Naive thymus-derived CD8-positive, alpha-beta T cell (primary cell): Measurements from ENCODE around the gene PRKCB. TPM values are rescaled to one million over a fixed set of nuclear protein-coding genes. Genes with fewer than 3 reads are reported as not detected.
"Not testable (repeated sequence)": the region's sequence is repeated elsewhere in the genome, so short reads cannot be mapped to it uniquely, and the experiment has no call there.

Experiments used
- ATAC-seq, 2 donors: fragments of 150-1000 bp; cut with Tn5 transposase in 1 of 2; sonication (Bioruptor Pico), chemical (Tn5 transposase) in 1 of 2; 1 replicate in 1 of 2; 2 replicates in 1 of 2; pipeline ENCODE4 v1.10.0; 2021; ENCODE audit warnings: mild to moderate bottlenecking in 2 of 2, moderate library complexity in 2 of 2
- POLR2A ChIA-PET: fragments of 350-600 bp; sonication (Branson Sonifier 250); formaldehyde crosslinking; loops from one replicate; lab custom pipeline; 2021; ENCODE audit warnings: antibody characterized with exemption; lab: Charles Lee
- DNase-seq, 10 donors: peaks; one replicate each; pipeline versions ENCODE4 v3.0.0 to v3.0.0-alpha.2; 2020 to 2022
- H3K27ac Mint-ChIP-seq, 10 donors: one replicate each; pipeline ENCODE4 v1.8.0; 2020 to 2022; ENCODE audit warnings: mild to moderate bottlenecking in 10 of 10, mixed read lengths in 10 of 10, moderate library complexity in 4 of 10, inconsistent platforms in 1 of 10
- H3K27me3 Mint-ChIP-seq, 5 donors: one replicate each; pipeline ENCODE4 v1.8.0; 2021 to 2022; ENCODE audit warnings: mixed read lengths in 5 of 5
- H3K36me3 Mint-ChIP-seq, 3 donors: one replicate each; pipeline ENCODE4 v1.8.0; 2020 to 2022; ENCODE audit warnings: mixed read lengths in 3 of 3, mild to moderate bottlenecking in 2 of 3, inconsistent platforms in 1 of 3
- H3K4me1 Mint-ChIP-seq, 4 donors: one replicate each; pipeline ENCODE4 v1.8.0; 2021 to 2022; ENCODE audit warnings: mixed read lengths in 4 of 4
- H3K4me3 Mint-ChIP-seq, 10 donors: one replicate each; pipeline ENCODE4 v1.8.0; 2020 to 2022; ENCODE audit warnings: mild to moderate bottlenecking in 10 of 10, mixed read lengths in 10 of 10, moderate library complexity in 6 of 10, inconsistent platforms in 1 of 10
- H3K9me3 Mint-ChIP-seq, 9 donors: one replicate each; pipeline ENCODE4 v1.8.0; 2020 to 2022; ENCODE audit warnings: mixed read lengths in 9 of 9, mild to moderate bottlenecking in 3 of 9, inconsistent platforms in 1 of 9, moderate library complexity in 1 of 9
- polyA plus RNA-seq, 3 donors: library from polyadenylated mRNA; unstranded; fragments of 300-500 nt; fragmentation: Illumina TruSeq; gene quantifications; one replicate each; pipeline ENCODE4 v1.2.3, GENCODE V29; 2021
- total RNA-seq, 8 experiments: library from RNA in 2 of 8; stranded (reverse) in 2 of 8; gene quantifications; one replicate each; pipeline ENCODE4 v1.2.3 and lab custom pipeline; 2021 to 2026

Gene PRKCB
- total and polyA plus RNA-seq, 5 experiments from 2014 or later = 57.2 to 142 (median 123) TPM

DNA sequence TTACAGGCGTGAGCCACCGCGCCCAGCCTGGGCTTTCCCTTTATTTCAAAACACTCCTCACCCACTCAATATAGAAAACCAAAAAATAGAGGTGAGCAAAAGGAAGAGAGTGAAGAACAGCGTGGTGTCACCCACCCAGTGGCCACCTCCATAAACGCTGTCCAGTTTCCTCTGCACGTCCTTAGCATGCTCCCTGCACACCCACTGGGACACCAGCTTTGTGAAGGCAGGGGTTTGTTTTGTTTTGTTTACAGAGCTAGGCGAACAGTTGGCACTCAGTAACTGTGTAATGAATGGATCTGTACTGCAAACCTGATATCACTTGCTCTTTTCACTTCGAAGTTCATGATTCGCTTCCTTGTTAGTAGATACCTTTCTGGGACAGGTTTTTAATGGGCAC, 73.0 kb downstream of the PRKCB start:
- Mint-ChIP-seq H3K4me3 (no peak overlapping the region), H3K4me1 (peaks cover 37 to 83% (median 76%) of the 10 kb centered on the region in 4 donors), H3K27me3 (no peaks in the 10 kb centered on the region), H3K9me3 (no peaks in the 10 kb centered on the region), H3K36me3 (peaks cover 0 to 11% (median 2%) of the 10 kb centered on the region in 3 donors), H3K27ac (peak overlapping the region in 8 of 10 donors; percentile 27 to 86 (median 74))
- ATAC-seq (no peak), DNase-seq (no peak)
- POLR2A ChIA-PET = no interaction called here

DNA sequence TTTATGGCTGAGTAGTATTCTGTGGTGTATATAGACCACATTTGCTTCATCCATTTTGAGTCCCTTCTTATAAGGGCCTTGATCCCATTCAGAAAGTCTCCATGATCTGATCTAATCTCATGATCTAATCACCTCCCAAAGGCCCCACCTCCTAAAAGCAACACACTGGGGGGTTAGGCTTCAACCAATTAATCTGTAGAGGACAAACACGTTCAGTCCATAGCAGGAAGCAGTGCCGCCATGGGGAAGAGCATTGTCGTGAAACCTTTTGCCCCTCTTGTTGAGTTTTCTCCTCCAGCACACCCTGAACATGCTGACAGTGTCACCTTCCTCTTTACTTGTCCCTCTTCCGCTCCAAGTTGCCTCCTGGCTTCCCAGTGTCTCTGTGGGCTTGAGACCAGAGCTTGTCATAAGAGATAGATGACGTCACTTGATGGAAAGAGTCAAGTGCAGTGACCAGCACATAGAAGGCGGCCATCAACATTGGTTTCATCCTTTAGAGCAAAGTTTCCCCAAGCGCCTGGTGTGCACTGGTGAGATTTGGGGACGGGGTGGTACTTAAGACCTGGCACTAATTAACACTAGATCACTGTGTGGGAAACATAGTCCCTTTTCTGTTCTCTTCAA, 74.1 kb downstream of the PRKCB start:
- no peak for ATAC-seq
- Mint-ChIP-seq H3K36me3 (peaks cover 0 to 11% (median 2%) of the 10 kb centered on the region in 3 donors), H3K9me3 (no peaks in the 10 kb centered on the region), H3K4me1 (peaks cover 36 to 85% (median 80%) of the 10 kb centered on the region in 4 donors), H3K27ac (peak overlapping the region in 7 of 10 donors; percentile 12 to 88 (median 67)), H3K4me3 (no peak overlapping the region), H3K27me3 (no peaks in the 10 kb centered on the region)
- POLR2A ChIA-PET = interaction anchor here (0.9 kb wide), 1 partner anchor 39 kb away, joined by 3 read pairs; no protein-coding TSS in a partner anchor
- DNase-seq = no peak

DNA sequence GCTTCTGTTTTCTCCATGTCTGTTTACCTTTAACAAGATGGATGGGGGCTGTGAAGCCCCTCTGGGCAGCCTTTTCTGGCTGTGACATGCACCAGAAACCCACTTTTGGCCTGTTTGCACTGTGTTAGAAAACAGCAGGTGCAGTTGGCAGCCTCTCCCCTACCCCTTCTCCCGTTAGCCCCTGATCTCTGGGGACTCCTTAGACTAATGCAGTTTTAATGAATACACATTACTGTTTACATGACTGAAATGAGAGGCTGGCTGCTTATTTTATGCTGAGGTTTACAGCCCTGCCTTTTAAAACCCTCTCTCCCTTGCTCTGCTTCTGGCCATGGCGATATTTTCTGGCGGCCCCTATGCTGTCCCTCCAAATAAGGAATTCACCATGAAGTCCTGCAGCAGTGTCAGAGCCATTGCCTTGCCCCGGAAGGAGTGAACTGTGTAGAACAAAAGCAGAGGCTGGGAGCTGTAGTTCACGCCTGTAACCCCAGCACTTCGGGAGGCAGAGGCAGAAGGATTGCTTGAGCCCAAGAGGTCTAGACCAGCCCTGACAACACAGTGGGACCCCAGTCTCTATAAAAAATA, 79.3 kb downstream of the PRKCB start:
- Mint-ChIP-seq H3K4me3 (no peak overlapping the region), H3K27me3 (no peaks in the 10 kb centered on the region), H3K36me3 (peaks cover 0 to 19% (median 7%) of the 10 kb centered on the region in 3 donors), H3K9me3 (no peaks in the 10 kb centered on the region), H3K4me1 (peaks cover 15 to 69% (median 50%) of the 10 kb centered on the region in 4 donors), H3K27ac (peak overlapping the region in 6 of 10 donors; percentile 4 to 79 (median 18))
- POLR2A ChIA-PET = no interaction called here
- no peak for ATAC-seq
- no peak for DNase-seq

DNA sequence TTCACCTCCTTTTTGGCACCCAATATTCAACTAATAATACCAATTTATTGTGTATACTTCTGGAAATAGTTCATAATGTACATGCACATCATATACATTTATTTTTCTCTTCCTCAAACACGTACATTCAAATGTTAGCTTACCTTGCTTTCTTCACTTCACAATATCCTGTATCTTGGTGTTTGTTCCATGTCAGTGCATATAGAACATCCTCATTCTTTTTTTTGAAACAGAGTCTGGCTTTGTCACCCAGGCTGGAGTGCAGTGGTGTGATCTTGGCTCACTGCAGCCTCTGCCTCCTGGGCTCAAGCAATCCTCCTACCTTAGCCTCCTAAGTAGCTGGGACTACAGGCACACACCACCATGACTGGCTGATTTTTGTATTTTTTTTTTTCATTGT, 80.8 kb downstream of the PRKCB start:
- POLR2A ChIA-PET, ATAC-seq: not testable (repeated sequence)

DNA sequence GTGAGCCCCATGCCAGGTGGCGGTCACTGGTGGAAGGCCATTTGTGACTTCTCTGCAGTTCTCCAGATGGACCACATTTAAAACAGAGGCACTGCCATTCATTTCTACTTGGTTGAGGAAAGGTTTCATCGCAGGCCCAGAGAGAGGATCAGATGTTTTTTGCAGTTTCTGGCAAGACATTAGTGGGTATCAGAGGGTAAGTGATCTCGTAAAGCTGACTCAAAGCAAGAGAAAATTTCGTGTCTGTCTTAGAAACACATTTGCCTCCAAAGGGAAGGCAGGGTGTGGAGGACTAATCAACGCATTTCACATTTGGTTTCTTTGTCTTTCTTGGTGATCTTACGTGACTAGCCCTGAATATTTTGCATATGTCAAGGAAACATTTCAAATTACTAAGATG, 81.8 kb downstream of the PRKCB start:
- ATAC-seq = no peak
- DNase-seq = no peak
- no peaks in the 10 kb centered on the region for H3K9me3 Mint-ChIP-seq

More for the DNA sequence above, 80.8 kb downstream of the PRKCB start:
- H3K4me1 Mint-ChIP-seq = peaks cover 19 to 72% (median 55%) of the 10 kb centered on the region in 4 donors
- H3K4me3 Mint-ChIP-seq, DNase-seq, H3K27me3 Mint-ChIP-seq, H3K9me3 Mint-ChIP-seq: not testable (repeated sequence)
- H3K36me3 Mint-ChIP-seq = peaks cover 0 to 14% (median 6%) of the 10 kb centered on the region in 3 donors
- peak overlapping the region in 2 of 10 donors; percentile 4 to 22 for H3K27ac Mint-ChIP-seq

DNA sequence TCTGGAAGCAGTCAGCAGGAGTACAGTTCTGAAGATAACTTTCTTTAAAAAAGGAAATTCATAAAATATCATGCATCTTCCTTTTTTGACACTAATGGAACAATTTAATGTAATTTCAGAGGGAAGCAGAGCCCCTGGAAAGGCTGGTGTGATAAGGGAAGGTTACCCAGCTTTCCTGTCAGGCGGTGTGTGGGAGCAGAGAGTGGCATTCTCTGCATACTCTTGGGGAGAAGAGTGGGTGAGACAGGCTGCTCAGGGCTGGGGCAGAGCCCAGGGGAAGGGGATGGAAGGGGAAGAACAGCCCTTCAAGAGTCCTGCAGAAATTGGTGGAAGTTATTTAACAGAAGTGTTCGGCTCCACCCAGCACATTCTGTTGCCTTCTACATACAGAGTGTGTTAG, 84.7 kb downstream of the PRKCB start:
- H3K36me3 Mint-ChIP-seq = peaks cover 0 to 21% (median 17%) of the 10 kb centered on the region in 3 donors
- H3K27ac Mint-ChIP-seq = peak overlapping the region in 5 of 10 donors; percentile 11 to 62 (median 43)
- H3K27me3 Mint-ChIP-seq = no peaks in the 10 kb centered on the region
- H3K9me3 Mint-ChIP-seq = peaks cover 0 to 2% (median 0%) of the 10 kb centered on the region in 9 donors
- POLR2A ChIA-PET = no interaction called here
- ATAC-seq = no peak
- no peak for DNase-seq
- no peak overlapping the region for H3K4me3 Mint-ChIP-seq
- peaks cover 19 to 76% (median 53%) of the 10 kb centered on the region in 4 donors for H3K4me1 Mint-ChIP-seq

More for the DNA sequence above, 81.8 kb downstream of the PRKCB start:
- POLR2A ChIA-PET = interaction anchor here (0.6 kb wide), 1 partner anchor 426 kb away, joined by 5 read pairs; no protein-coding TSS in a partner anchor
- peak overlapping the region in 3 of 10 donors; percentile 14 to 49 (median 48) for H3K27ac Mint-ChIP-seq
- H3K4me3 Mint-ChIP-seq = no peak overlapping the region
- no peaks in the 10 kb centered on the region for H3K27me3 Mint-ChIP-seq
- peaks cover 0 to 7% (median 5%) of the 10 kb centered on the region in 3 donors for H3K36me3 Mint-ChIP-seq
- H3K4me1 Mint-ChIP-seq = peaks cover 26 to 77% (median 63%) of the 10 kb centered on the region in 4 donors

DNA sequence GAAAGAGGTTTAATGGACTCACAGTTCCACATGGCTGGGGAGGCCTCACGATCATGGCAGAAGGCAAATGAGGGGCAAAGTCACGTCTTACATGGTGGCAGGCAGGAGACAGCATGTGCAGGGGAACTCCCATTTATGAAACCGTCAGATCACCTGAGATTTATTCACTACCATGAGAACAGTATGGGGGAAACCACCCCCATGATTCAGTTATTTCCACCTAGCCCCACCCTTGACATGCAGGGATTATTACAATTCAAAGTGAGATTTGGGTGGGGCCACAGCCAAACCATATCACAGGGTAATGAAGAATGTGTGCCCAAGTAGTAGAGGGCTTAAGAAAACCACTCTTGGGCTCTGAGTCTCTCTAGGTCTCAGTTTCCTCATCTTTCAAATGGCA, 85.1 kb downstream of the PRKCB start:
- Mint-ChIP-seq H3K27ac (peak overlapping the region in 5 of 10 donors; percentile 11 to 62 (median 43)), H3K9me3 (peaks cover 0 to 2% (median 0%) of the 10 kb centered on the region in 9 donors), H3K4me3 (peak overlapping the region in 2 of 10 donors; percentile 11 to 38), H3K4me1 (peaks cover 20 to 77% (median 54%) of the 10 kb centered on the region in 4 donors), H3K36me3 (peaks cover 0 to 26% (median 20%) of the 10 kb centered on the region in 3 donors), H3K27me3 (no peaks in the 10 kb centered on the region)
- DNase-seq = no peak
- ATAC-seq = no peak
- POLR2A ChIA-PET = no interaction called here

DNA sequence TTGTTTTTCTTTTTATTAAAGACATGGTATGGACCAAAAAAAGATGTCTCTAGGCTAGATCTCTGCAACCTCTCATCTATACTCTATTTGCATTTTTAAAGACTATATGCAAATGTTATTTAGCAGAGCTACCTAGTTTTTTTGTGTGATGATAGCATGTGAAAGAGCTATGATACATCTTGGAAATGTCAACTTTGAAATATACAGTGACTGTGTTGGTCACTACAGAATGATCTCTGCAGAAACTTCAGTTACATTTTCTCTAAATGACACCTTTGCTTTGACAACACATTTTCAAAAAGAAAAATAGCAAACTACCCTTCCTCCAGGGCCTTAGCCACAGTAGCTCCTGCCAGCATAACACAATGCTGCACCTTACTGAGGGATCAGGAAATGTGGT, 86.6 kb downstream of the PRKCB start:
- Mint-ChIP-seq H3K4me1 (peaks cover 24 to 73% (median 57%) of the 10 kb centered on the region in 4 donors), H3K27me3 (no peaks in the 10 kb centered on the region), H3K36me3 (peaks cover 0 to 26% (median 20%) of the 10 kb centered on the region in 3 donors), H3K4me3 (no peak overlapping the region), H3K9me3 (peaks cover 0 to 2% (median 0%) of the 10 kb centered on the region in 9 donors), H3K27ac (no peak overlapping the region)
- ATAC-seq (no peak), DNase-seq (no peak)
- POLR2A ChIA-PET = no interaction called here

DNA sequence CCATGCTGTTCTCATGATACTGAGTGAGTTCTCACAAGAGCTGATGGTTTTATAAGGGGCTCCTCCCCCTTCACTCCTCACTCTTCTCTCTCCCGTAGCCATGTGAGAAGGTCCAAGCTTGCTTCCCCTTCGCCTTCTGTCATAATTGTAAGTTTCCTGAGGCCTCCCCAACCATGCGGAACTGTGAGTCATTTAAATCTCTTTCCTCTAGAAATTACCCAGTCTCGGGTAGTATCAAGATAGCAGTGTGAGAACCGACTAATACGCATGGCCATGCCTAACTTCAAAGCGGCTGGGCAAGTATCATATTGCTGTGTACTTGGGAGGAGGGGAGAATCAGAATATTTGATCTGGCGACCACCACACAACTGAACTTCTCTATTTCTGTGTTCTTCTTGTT, 88.3 kb downstream of the PRKCB start:
- ATAC-seq (no peak), DNase-seq (no peak)
- POLR2A ChIA-PET = no interaction called here
- Mint-ChIP-seq H3K27ac (peak overlapping the region in 4 of 10 donors; percentile 6 to 79 (median 42)), H3K4me1 (peaks cover 32 to 78% (median 67%) of the 10 kb centered on the region in 4 donors), H3K9me3 (peaks cover 0 to 2% (median 0%) of the 10 kb centered on the region in 9 donors), H3K4me3 (no peak overlapping the region), H3K27me3 (no peaks in the 10 kb centered on the region), H3K36me3 (peaks cover 0 to 26% (median 15%) of the 10 kb centered on the region in 3 donors)

DNA sequence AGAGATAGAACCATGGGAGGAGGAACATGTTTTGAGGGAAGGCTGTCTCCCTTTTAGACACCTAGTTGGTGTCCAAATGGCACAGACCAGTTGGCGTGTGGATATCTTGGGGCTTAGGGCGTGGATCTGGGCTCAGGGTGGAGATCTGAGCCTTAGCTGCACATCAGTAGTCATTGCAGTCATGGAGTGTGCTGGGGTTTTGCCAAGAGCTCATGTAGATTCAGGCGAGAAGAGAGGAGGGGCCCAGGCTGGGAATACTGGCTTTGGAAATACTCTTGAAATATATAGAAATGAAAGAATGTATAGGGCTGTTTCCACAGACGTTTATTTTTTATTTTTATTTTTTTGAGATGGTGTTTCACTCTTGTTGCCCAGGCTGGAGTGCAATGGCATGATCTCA, 92.0 kb downstream of the PRKCB start:
- Mint-ChIP-seq H3K36me3 (peaks cover 0 to 21% (median 13%) of the 10 kb centered on the region in 3 donors), H3K4me3 (no peak overlapping the region), H3K27me3 (no peaks in the 10 kb centered on the region), H3K27ac (peak overlapping the region in 7 of 10 donors; percentile 2 to 69 (median 55)), H3K9me3 (peaks cover 0 to 2% (median 0%) of the 10 kb centered on the region in 9 donors), H3K4me1 (peaks cover 25 to 69% (median 56%) of the 10 kb centered on the region in 4 donors)
- POLR2A ChIA-PET = interaction anchor here (0.6 kb wide), 1 partner anchor 27 kb away, joined by 8 read pairs; no protein-coding TSS in a partner anchor
- ATAC-seq (no peak), DNase-seq (no peak)

DNA sequence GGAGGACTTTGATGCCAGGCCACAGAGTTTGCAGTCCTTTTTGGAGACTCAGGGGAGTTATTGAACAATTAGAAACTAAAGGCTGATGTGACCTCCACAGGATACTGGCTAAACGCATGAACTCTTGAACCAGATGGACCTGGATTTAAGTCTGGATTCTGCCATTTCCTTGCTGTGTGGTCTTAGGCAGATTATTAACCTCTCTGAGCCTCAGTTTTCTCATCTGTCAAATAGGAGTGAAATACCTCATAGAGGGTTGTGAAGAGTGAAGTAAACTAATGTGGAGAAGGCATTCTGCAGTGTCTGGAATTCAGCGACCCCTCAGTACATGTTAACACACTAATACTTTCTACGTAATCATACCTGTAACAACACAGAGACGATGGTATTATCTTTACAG, 93.5 kb downstream of the PRKCB start:
- Mint-ChIP-seq H3K27me3 (no peaks in the 10 kb centered on the region), H3K4me1 (peaks cover 27 to 70% (median 60%) of the 10 kb centered on the region in 4 donors), H3K36me3 (peaks cover 5 to 16% (median 13%) of the 10 kb centered on the region in 3 donors), H3K27ac (peak overlapping the region in 2 of 10 donors; percentile 44 to 54), H3K4me3 (no peak overlapping the region), H3K9me3 (peaks cover 0 to 12% (median 0%) of the 10 kb centered on the region in 9 donors)
- POLR2A ChIA-PET = no interaction called here
- DNase-seq (no peak), ATAC-seq (no peak)

DNA sequence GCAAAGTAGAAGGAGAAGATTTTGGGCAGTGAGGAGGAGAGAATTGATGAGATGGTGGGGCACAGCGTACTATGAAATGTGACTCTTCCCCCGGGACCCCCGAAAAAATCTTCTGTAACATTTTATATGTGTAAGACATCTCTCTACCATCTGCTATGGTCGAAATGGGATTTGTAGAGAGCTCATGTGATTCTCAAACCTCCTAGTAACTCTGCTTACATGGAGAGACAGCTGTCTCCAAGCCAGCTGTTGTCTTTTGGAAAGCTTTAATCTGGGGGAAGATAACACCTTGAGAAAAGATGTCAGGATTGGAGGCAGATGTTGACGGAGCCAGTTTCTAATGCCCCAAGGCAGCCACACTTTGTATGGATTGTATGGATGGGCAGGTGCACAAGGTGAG, 94.1 kb downstream of the PRKCB start:
- H3K27me3 Mint-ChIP-seq = no peaks in the 10 kb centered on the region
- H3K9me3 Mint-ChIP-seq = peaks cover 0 to 12% (median 0%) of the 10 kb centered on the region in 9 donors
- ATAC-seq (no peak), DNase-seq (no peak)
- H3K4me3 Mint-ChIP-seq = no peak overlapping the region
- POLR2A ChIA-PET = no interaction called here
- peak overlapping the region in 4 of 10 donors; percentile 3 to 54 (median 32) for H3K27ac Mint-ChIP-seq
- peaks cover 5 to 11% (median 8%) of the 10 kb centered on the region in 3 donors for H3K36me3 Mint-ChIP-seq
- peaks cover 31 to 70% (median 63%) of the 10 kb centered on the region in 4 donors for H3K4me1 Mint-ChIP-seq
